22Rv1 (cell line): ENCODE data around the gene ATP1A2.
A peak's percentile ranks its signal among the peaks of the same experiment; 100 is the strongest.

Experiments used
- H3K27ac ChIP-seq: fragments of 450-650 bp; 2 replicates; pipeline ENCODE4 v1.5.1; 2017
- ZFX ChIP-seq: fragments of 450-650 bp; IDR thresholded peaks from 2 replicates; pipeline ENCODE4 v1.6.1; 2017; ENCODE audit warnings: antibody characterized with exemption, borderline replicate concordance
- TF ChIP-seq, protein P1 (sequence below): fragments of 450-650 bp; IDR thresholded peaks from 2 replicates; pipeline ENCODE4 v1.5.1; 2017; ENCODE audit warnings: mild to moderate bottlenecking

ATP1A2 gene

DNA sequence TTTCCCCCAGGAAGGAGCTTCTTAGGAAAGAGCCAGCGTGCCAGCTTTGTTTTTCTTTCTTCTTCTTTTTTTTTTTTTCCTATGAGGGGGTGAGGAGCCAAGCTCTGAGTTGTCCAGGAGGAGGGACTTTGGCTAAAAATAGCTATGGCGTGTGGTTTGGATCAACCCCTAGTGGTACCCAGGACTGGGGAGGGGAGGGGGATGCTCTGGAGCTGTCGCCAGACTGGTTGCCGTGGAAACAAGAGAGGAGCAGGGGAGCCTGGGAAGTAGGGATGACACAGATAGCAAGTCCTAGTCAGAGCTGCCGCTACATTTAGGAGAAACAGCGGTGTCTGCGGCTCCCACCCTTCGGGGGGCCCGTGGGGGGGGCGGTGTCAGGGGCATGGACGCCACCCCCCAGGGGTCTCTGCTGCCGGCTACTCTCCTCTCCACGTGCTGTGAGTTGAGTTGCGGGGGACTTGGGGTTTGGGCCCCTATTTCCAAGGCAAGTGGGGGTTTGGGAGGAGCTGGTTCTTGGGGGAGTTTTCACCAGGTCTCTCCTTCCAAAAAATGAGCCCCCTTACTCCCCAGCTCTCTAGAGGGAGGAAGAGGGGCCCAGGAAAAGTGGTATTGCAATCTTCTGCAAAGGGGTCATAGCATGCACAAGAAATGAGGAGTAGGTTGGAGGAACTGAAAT lies 34.2 kb upstream of the ATP1A2 start, which contains the start of gene KCNJ9:
Gene KCNJ9, plus strand, starts transcription at position 278 of the 676 bp plus-strand sequence. CDS start 2,493 bp downstream, outside the sequence.
- H3K27ac ChIP-seq, result no peak within 1 kb of the TSS
- TF ChIP-seq, protein P1, sequence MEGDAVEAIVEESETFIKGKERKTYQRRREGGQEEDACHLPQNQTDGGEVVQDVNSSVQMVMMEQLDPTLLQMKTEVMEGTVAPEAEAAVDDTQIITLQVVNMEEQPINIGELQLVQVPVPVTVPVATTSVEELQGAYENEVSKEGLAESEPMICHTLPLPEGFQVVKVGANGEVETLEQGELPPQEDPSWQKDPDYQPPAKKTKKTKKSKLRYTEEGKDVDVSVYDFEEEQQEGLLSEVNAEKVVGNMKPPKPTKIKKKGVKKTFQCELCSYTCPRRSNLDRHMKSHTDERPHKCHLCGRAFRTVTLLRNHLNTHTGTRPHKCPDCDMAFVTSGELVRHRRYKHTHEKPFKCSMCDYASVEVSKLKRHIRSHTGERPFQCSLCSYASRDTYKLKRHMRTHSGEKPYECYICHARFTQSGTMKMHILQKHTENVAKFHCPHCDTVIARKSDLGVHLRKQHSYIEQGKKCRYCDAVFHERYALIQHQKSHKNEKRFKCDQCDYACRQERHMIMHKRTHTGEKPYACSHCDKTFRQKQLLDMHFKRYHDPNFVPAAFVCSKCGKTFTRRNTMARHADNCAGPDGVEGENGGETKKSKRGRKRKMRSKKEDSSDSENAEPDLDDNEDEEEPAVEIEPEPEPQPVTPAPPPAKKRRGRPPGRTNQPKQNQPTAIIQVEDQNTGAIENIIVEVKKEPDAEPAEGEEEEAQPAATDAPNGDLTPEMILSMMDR, result no peak
- no peak for TF ChIP-seq ZFX

DNA sequence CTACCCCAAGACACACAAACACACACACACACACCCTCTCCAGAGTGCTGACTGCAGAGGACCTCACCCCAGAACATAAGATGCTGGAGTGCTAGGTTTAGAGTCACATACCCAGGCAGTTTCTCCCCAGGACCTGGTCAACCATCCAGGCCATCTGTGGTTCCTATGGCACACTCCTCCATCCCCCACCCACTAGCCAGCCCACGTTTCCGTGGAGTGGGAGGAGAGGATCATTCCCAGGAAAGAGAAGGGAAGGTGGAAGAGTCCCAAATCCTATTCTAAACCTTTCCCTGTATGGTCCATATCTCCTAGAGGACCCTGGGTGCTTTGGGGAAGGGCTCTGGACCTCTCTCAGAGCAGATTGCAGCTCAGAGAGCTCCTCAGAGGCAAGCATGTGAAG lies 33.1 kb upstream of the ATP1A2 start:
- H3K27ac ChIP-seq, result no peak overlapping the region
- no peak for TF ChIP-seq ZFX
- TF ChIP-seq, protein P1, result no peak

DNA sequence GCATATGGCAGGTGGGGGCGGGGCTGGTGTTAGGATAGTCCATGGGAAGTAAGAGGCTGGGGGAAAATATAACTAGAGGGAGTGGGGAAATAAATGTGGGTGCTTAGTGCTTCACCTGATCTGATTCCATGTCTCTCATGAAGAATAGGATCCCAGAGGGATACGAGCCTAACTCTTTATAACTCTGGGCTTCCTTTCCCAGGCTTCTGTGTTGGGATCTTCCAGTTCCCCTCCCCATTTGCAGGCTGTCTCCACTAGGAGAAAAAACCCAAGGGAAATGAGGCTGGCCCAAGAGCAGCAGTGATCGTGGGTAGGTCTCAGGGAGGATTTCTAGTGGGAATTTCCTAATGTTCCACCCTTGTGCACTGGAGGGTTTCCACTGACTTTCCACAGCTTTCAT lies 32.6 kb upstream of the ATP1A2 start:
- no peak overlapping the region for H3K27ac ChIP-seq
- TF ChIP-seq, protein P1, result no peak
- TF ChIP-seq ZFX, result no peak

DNA sequence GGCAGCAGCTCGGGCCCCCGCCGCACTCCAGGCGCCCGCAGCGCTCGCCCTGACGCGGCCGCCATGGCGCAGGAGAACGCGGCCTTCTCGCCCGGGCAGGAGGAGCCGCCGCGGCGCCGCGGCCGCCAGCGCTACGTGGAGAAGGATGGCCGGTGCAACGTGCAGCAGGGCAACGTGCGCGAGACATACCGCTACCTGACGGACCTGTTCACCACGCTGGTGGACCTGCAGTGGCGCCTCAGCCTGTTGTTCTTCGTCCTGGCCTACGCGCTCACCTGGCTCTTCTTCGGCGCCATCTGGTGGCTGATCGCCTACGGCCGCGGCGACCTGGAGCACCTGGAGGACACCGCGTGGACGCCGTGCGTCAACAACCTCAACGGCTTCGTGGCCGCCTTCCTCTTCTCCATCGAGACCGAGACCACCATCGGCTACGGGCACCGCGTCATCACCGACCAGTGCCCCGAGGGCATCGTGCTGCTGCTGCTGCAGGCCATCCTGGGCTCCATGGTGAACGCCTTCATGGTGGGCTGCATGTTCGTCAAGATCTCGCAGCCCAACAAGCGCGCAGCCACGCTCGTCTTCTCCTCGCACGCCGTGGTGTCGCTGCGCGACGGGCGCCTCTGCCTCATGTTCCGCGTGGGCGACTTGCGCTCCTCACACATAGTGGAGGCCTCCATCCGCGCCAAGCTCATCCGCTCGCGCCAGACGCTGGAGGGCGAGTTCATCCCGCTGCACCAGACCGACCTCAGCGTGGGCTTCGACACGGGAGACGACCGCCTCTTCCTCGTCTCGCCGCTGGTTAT lies 31.4 kb upstream of the ATP1A2 start:
- TF ChIP-seq, protein P1, result peak; percentile 99
- TF ChIP-seq ZFX, result no peak
- no peak overlapping the region for H3K27ac ChIP-seq

DNA sequence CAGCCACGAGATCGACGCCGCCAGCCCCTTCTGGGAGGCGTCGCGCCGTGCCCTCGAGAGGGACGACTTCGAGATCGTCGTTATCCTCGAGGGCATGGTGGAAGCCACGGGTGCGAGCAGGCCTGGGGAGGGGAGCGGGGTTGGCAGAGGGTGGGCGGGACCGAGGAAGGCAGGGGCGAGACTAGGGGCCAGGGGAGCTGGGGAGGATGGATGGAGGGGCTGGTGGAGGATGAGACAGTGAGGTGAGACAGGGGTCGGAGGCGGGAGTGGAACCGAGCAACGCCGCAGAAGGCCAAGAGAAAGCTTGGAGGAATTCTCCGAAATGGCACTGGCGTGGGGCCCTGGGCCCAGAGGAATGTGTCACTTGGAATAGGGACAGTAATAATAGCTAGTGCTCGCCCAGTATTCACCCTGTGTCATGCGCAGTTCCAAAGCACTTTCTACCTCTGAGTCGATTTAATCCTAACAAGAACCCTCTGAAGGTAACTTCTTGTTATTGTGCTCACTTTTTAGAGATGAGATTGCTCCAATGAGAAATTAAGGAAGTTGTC lies 30.7 kb upstream of the ATP1A2 start:
- no peak overlapping the region for H3K27ac ChIP-seq
- TF ChIP-seq, protein P1, result no peak
- TF ChIP-seq ZFX, result no peak

DNA sequence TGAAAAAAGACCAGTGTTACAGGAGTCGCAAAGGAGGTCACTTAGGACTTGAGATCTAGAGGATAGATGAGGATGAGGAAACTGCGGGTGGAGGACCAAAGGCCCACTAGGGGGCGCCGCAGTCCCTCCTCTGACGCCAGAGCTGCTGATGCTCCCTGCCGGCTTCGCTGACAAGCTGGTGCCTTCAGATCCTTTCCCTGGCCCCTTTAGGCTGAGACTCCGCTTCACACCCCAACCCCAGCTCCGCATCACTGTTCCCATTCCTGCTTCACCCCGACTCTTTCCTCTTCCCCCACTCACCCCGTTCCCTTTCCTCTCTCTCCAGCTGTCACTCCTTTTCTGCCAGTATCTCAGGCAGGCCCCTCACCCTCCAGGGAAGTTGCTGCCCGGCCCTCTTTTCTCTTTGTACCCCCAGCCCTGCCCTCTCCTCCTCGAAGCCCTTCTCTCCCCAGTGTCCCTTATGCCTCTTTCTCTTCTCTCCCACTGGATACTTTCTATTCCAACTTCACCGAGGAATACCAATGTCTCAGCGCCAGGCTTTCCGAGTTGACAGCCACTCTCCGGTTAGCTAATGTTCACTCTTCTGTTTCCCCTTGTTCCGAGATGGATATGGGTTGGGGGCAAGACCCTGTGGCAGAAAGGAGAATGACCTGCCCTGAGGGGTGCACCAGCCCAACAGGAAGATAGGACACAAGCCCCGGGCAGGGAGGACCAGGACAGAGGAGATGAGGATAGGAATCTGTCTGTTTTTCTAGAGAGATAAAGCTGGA lies 29.7 kb upstream of the ATP1A2 start:
- no peak overlapping the region for H3K27ac ChIP-seq
- no peak for TF ChIP-seq ZFX
- TF ChIP-seq, protein P1, result peak; percentile 98
